GM11168 (cell line): Measurements from ENCODE around the gene AURKAIP1.

ENCODE experiments used
- in situ Hi-C: fragments of 300-500 bp; cut with MboI; formaldehyde crosslinking; loops from one replicate; pipeline ENCODE4 v1.12.0; 2022; ENCODE audit warnings: low sequenced_read_pairs; ENCODE audit not compliant: unreplicated experiment

AURKAIP1 gene

GRCh38 chr1:1324084-1324523 is 50.9 kb downstream of the AURKAIP1 start:
- in situ Hi-C loops, result no loop called here
